Adipocyte (in vitro differentiated cells): ENCODE data around the gene PDGFB.
A peak's percentile ranks its signal among the peaks of the same experiment; 100 is the strongest.
"Not testable (repeated sequence)": the region's sequence is repeated elsewhere in the genome, so short reads cannot be mapped to it uniquely, and the experiment has no call there.

Experiments
- DNase-seq: peaks from one replicate; pipeline ENCODE4 v3.0.0-alpha.2; 2015; ENCODE audit warnings: low read depth
- H3K27me3 ChIP-seq: replicated peaks from 2 replicates; pipeline ENCODE4 v1.7.0; 2013; ENCODE audit warnings: mild to moderate bottlenecking, low read length, moderate library complexity; ENCODE audit not compliant: control insufficient read depth, insufficient read depth
- H3K36me3 ChIP-seq: 2 replicates; pipeline ENCODE4 v1.7.0; 2013; ENCODE audit warnings: low read length, mild to moderate bottlenecking, moderate library complexity; ENCODE audit not compliant: control insufficient read depth, insufficient read depth, severe bottlenecking
- H3K4me1 ChIP-seq: 2 replicates; pipeline ENCODE4 v1.7.0; 2013; ENCODE audit warnings: mild to moderate bottlenecking, low read length, moderate library complexity; ENCODE audit not compliant: control insufficient read depth, insufficient read depth
- H3K4me3 ChIP-seq: 2 replicates; pipeline ENCODE4 v1.7.0; 2013; ENCODE audit warnings: mild to moderate bottlenecking, low read length, moderate library complexity
- H3K9ac ChIP-seq: 2 replicates; pipeline ENCODE4 v1.7.0; 2013; ENCODE audit warnings: mild to moderate bottlenecking, low read length, moderate library complexity
- H3K9me3 ChIP-seq: 2 replicates; pipeline ENCODE4 v1.7.0; 2013; ENCODE audit warnings: mild to moderate bottlenecking, low read length, moderate library complexity; ENCODE audit not compliant: control insufficient read depth

Gene PDGFB

DNA sequence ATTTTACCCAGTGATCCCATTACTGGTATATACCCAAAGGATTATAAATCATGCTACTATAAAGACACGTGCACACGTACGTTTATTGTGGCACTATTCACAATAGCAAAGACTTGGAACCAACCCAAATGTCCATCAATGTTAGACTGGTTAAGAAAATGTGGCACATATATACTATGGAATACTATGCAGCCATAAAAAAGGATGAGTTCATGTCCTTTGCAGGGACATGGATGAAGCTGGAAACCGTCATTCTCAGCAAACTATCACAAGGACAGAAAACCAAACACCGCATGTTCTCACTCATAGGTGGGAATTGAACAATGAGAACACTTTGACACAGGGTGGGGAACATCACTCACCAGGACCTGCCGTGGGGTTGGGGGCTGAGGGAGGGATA is 26.4 kb downstream of the PDGFB start:
- Histone ChIP-seq H3K27me3 (peaks cover 30% of the 10 kb centered on the region), H3K4me1 (peaks cover 17% of the 10 kb centered on the region)
- not testable (repeated sequence) for H3K9me3 ChIP-seq, H3K36me3 ChIP-seq, H3K4me3 ChIP-seq, DNase-seq, H3K9ac ChIP-seq

DNA sequence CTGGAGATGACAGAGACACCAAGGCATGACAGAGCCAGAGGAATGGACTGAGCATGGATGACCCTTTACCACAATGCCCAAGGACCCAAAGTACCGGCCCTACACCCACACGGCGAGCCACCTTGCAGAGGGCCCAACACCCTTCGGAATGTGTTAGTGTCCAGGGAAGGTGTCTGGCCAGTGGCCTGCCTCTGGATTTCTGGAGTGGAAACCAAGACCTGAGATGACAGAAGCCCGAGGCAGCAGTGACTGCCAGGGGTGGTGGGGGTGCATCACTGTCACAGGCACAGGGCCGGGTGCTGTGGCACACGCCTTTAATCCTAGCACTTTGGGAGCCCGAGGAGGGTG is 28.7 kb downstream of the PDGFB start:
- DNase-seq, result no peak
- no peak overlapping the region for H3K9ac ChIP-seq
- no peaks in the 10 kb centered on the region for H3K9me3 ChIP-seq
- peaks cover 13% of the 10 kb centered on the region for H3K27me3 ChIP-seq
- H3K4me3 ChIP-seq, result no peak overlapping the region
- H3K4me1 ChIP-seq, result peaks cover 19% of the 10 kb centered on the region
- H3K36me3 ChIP-seq, result no peaks in the 10 kb centered on the region

DNA sequence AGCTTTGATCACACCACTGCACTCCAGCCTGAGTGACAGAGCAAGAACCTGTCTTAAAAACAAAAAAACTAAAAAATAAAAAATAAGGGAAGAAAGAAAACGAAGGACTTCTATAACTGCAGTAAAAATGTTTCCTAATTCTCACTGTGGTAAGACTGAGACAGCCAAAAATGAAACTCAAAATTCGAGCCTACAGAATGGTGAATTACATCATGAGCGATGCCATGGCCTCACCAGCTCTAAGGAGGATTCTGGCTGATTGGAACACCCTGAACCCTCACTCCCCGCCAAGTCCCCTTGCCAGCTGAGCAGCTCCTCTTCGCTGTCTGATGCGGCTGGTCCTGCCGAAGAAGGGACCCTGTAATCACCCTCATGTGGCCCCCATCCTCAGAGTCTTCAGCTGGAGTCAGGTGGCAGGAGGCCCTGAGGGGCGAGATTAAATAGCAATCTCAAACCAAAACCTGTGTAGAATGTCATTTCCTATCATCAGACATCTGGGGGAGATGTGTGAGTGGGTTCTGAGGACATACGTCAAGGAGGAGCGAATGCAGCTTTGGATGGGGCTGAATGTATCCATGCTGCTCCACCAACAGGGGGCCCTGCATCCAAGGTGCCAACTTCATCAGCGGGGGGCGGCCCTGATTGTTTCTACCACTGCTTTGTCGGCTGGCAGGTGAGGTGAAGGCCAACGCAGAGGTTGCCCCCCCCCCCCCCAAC is 29.2 kb downstream of the PDGFB start:
- H3K27me3 ChIP-seq, result peaks cover 13% of the 10 kb centered on the region
- H3K4me3 ChIP-seq, result no peak overlapping the region
- peaks cover 16% of the 10 kb centered on the region for H3K4me1 ChIP-seq
- DNase-seq, result no peak
- no peaks in the 10 kb centered on the region for H3K36me3 ChIP-seq
- no peaks in the 10 kb centered on the region for H3K9me3 ChIP-seq
- no peak overlapping the region for H3K9ac ChIP-seq

DNA sequence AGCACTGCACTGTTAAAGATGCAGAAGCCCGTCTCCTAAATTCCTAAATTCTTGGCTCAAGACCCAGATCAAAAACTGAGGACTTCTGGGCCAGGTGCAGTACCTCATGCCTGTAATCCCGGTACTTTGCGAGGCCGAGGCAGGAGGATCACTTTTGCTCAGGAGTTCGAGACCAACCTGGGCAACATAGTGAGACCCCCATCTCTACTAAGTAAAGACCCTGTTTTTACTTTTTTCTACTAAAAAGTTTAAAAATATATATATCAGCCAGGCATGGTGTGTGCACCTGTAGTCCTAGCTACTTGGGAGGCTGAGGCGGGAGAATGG is 29.7 kb downstream of the PDGFB start:
- H3K4me3 ChIP-seq, result no peak overlapping the region
- H3K27me3 ChIP-seq, result peaks cover 13% of the 10 kb centered on the region
- H3K4me1 ChIP-seq, result peaks cover 16% of the 10 kb centered on the region
- DNase-seq, result no peak
- H3K36me3 ChIP-seq, result no peaks in the 10 kb centered on the region
- no peak overlapping the region for H3K9ac ChIP-seq
- no peaks in the 10 kb centered on the region for H3K9me3 ChIP-seq

DNA sequence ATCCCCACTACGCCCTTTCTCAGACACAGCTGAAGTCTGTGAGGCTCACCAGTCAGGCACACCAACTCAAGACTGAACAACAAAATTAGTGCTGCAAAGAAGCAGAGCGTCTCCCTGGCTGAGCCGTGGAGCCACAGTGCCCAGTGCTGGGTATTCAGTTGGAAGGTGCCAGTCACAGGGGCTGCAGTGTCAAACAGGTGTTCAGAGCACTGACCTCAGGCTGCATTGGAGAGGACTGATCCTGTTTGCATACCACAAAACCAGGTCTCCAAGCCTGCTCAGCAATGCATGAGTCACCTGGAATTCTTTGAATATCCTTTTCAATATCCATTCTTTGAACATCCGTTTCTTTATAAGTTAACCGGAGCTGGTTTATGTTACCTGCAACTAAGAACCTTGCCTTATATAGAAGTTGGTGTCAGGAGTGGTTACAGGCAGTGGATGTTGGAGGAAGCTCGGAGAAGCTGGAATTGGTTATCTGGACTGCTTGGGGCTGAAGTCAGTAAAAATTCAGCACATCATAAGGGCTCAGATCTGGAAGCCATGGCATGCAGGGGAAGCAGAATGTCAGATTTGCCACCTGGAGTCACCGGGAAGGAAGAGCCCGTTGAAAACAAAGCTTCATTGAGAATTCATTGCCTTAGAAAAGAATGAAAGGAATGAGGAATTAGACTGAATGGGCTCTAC is 30.3 kb downstream of the PDGFB start:
- H3K4me3 ChIP-seq, result no peak overlapping the region
- H3K4me1 ChIP-seq, result peaks cover 16% of the 10 kb centered on the region
- H3K9ac ChIP-seq, result no peak overlapping the region
- H3K36me3 ChIP-seq, result no peaks in the 10 kb centered on the region
- DNase-seq, result peak; percentile 9
- peaks cover 13% of the 10 kb centered on the region for H3K27me3 ChIP-seq
- H3K9me3 ChIP-seq, result no peaks in the 10 kb centered on the region

DNA sequence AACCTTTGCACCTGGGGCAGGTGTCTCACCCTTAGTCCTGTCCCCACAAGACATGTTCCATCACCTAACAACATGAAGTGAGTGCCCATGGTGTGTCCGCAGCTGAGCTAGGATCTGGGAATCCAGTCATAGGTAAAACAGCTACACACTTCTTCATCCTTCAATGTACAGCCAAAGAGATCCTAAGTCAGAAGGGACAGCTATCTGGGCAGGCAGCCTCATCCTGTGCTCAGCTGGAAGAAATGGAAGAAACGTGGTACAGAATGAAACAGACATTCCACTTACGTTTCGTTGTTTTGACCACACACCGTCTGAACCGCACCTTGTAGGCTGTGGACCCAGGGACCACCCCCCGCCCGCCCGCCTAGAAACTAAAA is 30.8 kb downstream of the PDGFB start:
- Histone ChIP-seq H3K4me3 (no peak overlapping the region), H3K9me3 (no peaks in the 10 kb centered on the region), H3K9ac (no peak overlapping the region), H3K27me3 (peaks cover 13% of the 10 kb centered on the region), H3K4me1 (peaks cover 16% of the 10 kb centered on the region), H3K36me3 (no peaks in the 10 kb centered on the region)
- no peak for DNase-seq

DNA sequence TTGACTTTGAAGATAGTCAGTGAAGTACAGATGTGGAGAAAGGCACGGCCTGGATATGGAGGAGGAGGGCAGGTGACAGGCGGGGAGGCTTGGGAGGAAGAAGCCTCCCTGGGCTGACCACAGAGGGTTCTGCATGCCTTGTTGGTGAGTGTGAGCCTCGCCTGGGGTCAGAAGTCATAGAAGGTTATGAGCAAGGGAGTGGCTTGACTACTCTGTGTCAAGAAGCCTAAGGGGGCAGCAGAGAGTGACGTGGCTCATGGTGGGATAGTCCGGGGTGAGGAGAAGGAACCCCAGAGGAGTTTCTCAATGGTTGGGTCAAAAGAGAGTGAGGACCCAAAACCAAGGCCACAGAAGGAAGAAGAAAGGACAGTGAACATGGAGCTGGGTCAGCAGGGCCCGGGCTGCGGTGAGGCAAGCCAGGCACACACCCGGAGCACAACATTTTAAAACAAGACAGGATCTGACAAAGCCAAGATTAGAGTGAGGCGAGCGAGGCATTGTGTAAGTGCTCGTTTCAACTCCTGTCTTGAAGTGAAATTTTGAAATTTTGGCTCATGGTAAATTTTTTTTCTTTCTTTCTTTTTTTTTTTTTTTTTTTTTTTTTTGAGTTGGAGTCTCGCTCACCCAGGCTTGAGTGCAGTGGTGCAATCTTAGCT is 31.9 kb downstream of the PDGFB start:
- Histone ChIP-seq H3K4me3 (no peak overlapping the region), H3K27me3 (peaks cover 13% of the 10 kb centered on the region), H3K4me1 (peaks cover 16% of the 10 kb centered on the region), H3K9me3 (no peaks in the 10 kb centered on the region), H3K36me3 (no peaks in the 10 kb centered on the region), H3K9ac (no peak overlapping the region)
- DNase-seq, result no peak

DNA sequence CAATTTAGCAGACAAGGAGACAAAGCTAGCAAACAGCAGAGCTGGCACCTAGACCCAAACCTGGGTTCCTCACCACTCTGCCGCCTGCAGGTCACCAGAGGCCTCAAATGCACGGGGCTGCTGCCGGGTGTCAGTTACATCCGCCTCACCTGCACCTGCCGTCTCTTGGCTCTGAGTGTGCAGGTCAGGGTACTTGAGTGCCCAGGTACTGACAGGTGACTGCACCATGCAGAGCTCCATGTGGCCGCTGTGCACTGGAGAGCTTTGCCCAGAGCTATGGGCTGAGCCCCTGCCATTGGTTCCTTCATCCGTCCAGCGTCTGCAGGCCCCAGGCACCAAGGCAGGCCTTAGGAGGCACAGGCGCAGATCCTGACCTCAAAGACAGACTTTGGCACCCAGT is 35.0 kb downstream of the PDGFB start:
- Histone ChIP-seq H3K9me3 (no peaks in the 10 kb centered on the region), H3K4me1 (peaks cover 14% of the 10 kb centered on the region), H3K36me3 (no peaks in the 10 kb centered on the region), H3K9ac (no peak overlapping the region), H3K27me3 (peaks cover 6% of the 10 kb centered on the region), H3K4me3 (no peak overlapping the region)
- no peak for DNase-seq

DNA sequence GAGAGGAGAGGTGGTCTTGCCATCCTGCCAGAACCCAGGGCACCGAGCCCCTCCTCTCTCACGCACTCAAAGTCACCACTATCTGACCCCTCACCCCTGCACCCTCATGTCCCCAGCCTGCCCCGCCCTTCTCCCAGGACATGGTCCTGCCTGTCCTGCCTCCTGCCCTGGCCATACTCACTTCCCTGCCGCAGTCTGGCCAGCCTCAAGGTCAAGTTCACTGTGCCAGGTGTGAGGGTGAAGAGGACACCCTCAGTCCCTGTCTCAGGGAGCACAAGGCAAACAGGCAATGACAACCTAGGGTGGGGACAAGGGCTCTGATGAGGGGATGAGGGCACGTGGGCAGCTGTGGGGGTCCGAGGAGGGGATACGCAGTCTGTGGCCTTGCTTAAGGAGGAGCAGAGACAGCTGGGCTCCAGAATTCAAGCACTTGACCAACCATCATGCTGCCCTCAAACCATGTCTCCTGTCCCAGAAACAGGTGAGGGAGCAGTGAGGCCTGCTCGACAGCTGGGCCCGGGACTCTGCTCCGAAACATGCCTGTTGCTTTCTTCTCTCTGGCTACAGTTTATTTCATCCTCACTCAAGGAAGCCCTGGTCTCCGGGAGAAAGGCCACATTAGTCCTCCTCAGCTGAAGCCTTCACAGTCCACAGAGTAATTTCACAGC is 36.6 kb downstream of the PDGFB start:
- H3K27me3 ChIP-seq, result no peaks in the 10 kb centered on the region
- no peak for DNase-seq

DNA sequence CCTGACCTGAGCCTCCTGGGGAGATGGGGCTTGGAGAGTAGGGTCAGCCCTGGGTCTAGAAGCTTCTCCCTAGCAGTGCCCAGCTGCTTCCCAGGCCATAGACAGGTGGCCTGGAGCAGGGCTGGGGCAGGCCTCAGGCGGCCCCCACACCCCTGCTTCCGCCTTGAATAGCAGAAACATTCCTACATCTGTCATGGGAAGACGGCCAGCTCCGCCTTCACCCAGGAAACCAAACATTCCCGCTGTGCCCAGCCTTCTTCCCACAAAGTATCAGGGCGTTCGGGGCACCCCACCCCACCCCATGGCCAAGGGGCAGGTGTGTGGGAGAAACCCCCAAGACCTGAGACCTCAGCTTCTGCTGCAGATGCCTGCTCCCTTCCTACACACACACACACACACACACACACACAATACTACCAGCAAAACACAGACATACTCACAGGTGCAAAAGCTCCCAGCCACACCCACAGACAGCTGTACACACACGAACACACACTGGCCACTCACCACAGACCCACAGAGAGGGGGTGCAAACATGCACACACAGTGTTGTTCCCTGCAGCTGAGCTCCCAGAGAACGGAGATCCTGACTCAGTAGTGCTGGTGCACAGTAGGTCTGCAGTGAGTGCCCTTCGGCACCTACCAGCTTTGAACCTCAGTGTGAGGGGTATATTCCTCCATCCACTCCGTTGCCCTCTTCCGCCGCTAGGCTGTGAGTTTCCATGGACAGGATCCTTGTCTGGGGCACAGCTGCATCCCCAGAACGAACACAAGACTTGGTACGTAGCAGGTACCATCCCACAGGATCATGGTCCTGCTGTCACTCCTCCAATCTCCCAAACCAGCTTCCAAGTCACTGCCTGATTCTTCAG is 37.4 kb downstream of the PDGFB start:
- no peaks in the 10 kb centered on the region for H3K27me3 ChIP-seq
- H3K9me3 ChIP-seq, result no peaks in the 10 kb centered on the region
- H3K4me3 ChIP-seq, result no peak overlapping the region
- DNase-seq, result no peak
- H3K36me3 ChIP-seq, result no peaks in the 10 kb centered on the region
- H3K4me1 ChIP-seq, result peaks cover 7% of the 10 kb centered on the region
- no peak overlapping the region for H3K9ac ChIP-seq

More for the DNA sequence above, 36.6 kb downstream of the PDGFB start:
- Histone ChIP-seq H3K4me1 (peaks cover 11% of the 10 kb centered on the region), H3K9ac (no peak overlapping the region), H3K9me3 (no peaks in the 10 kb centered on the region), H3K36me3 (no peaks in the 10 kb centered on the region), H3K4me3 (no peak overlapping the region)

DNA sequence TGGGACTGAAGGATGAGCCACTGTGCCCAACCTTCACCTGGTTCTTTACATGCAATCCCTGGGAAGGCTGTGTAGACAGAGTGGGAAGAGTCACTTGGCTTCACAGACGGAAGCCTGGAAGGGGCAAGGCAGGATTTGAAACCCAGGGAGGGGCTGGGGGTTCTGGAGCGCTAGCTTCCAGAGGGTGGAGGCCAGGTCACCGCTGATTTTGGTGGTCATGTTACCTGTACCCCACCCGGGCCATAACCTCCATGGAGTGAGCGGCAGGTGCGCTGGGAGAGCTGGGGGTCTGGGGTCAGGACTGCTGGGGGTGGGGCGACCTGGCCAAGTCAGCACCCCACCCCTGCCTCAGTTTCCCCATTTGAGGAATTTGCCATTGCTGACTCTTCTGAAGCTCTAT is 38.3 kb downstream of the PDGFB start:
- no peak for DNase-seq
- Histone ChIP-seq H3K9me3 (no peaks in the 10 kb centered on the region), H3K4me1 (peaks cover 7% of the 10 kb centered on the region), H3K9ac (no peak overlapping the region), H3K27me3 (no peaks in the 10 kb centered on the region), H3K36me3 (no peaks in the 10 kb centered on the region), H3K4me3 (no peak overlapping the region)
